OCI-LY7 (cell line): ENCODE measurements around the gene RAB20. TPM values are rescaled to one million over a fixed set of nuclear protein-coding genes. Genes with fewer than 3 reads are reported as not detected.

Experiments used
- BruUV-seq: library from RNA; stranded (reverse); fragments of 400-500 nt; replicated peaks from 2 replicates; lab custom pipeline; 2021; lab: Mats Ljungman, UMichigan
- CTCF ChIA-PET: fragments of 300-600 bp; sonication (Branson Sonifier 250); formaldehyde crosslinking; loops from one replicate; lab custom pipeline; 2022; ENCODE audit warnings: antibody characterized with exemption; ENCODE audit not compliant: unreplicated experiment; lab: Charles Lee
- POLR2A ChIA-PET: fragments of 300-600 bp; sonication (Branson Sonifier 250); formaldehyde crosslinking; loops from one replicate; lab custom pipeline; 2022; ENCODE audit warnings: antibody characterized with exemption; lab: Charles Lee
- DNase-seq: peaks from one replicate; pipeline ENCODE4 v3.0.0-alpha.2; 2015; ENCODE audit warnings: low spot score
- H2AFZ ChIP-seq: fragments of 200-600 bp; sonication (generic), shearing (Covaris generic); 2 replicates; pipeline ENCODE4 v1.6.1; 2014; ENCODE audit warnings: mild to moderate bottlenecking, antibody characterized with exemption, low read length, moderate library complexity
- H3K27ac ChIP-seq: fragments of 200-600 bp; sonication (generic); 2 replicates; pipeline ENCODE4 v1.5.1; 2014; ENCODE audit warnings: mixed run types, low read depth, mild to moderate bottlenecking, moderate library complexity, low read length, inconsistent platforms; ENCODE audit not compliant: poor library complexity, severe bottlenecking
- H3K36me3 ChIP-seq: fragments of 200-600 bp; sonication (generic); 2 replicates; pipeline ENCODE4 v1.6.1; 2014; ENCODE audit warnings: mild to moderate bottlenecking, antibody characterized with exemption, low read length, moderate library complexity, mixed read lengths; ENCODE audit not compliant: insufficient read depth
- H3K4me1 ChIP-seq: fragments of 200-600 bp; sonication (generic); 2 replicates; pipeline ENCODE4 v1.5.1; 2014; ENCODE audit warnings: mild to moderate bottlenecking, low read length; ENCODE audit not compliant: insufficient read depth, poor library complexity, severe bottlenecking
- H3K4me2 ChIP-seq: fragments of 200-600 bp; sonication (generic); 2 replicates; pipeline ENCODE4 v1.6.1; 2014; ENCODE audit warnings: mild to moderate bottlenecking, low read length
- H3K4me3 ChIP-seq: fragments of 200-600 bp; sonication (generic); 2 replicates; pipeline ENCODE4 v1.5.1; 2014; ENCODE audit warnings: mild to moderate bottlenecking, low read depth, low read length; ENCODE audit not compliant: poor library complexity, severe bottlenecking
- H3K79me2 ChIP-seq: fragments of 200-600 bp; sonication (generic); 2 replicates; pipeline ENCODE4 v1.6.1; 2016; ENCODE audit warnings: low read depth, mild to moderate bottlenecking, low read length, moderate library complexity, mixed read lengths; ENCODE audit not compliant: insufficient read depth
- H3K9me2 ChIP-seq: fragments of 200-600 bp; sonication (generic); 2 replicates; pipeline ENCODE4 v1.6.1; 2016; ENCODE audit warnings: mild to moderate bottlenecking, low read length, mixed read lengths; ENCODE audit not compliant: insufficient read depth
- H3K9me3 ChIP-seq: fragments of 200-600 bp; sonication (generic); 2 replicates; pipeline ENCODE4 v1.6.1; 2014; ENCODE audit warnings: mild to moderate bottlenecking, mixed run types, low read length, mixed read lengths
- H4K20me1 ChIP-seq: fragments of 200-600 bp; sonication (generic); 2 replicates; pipeline ENCODE4 v1.6.1; 2014; ENCODE audit warnings: mild to moderate bottlenecking, antibody characterized with exemption, low read length, moderate library complexity, mixed read lengths; ENCODE audit not compliant: insufficient read depth
- EZH2phosphoT487 ChIP-seq: fragments of 200-600 bp; sonication (generic); IDR thresholded peaks from 2 replicates; pipeline ENCODE4 v1.6.1; 2018; ENCODE audit warnings: low read depth, borderline replicate concordance, mild to moderate bottlenecking, mixed run types, antibody characterized with exemption, low read length, moderate library complexity, mixed read lengths
- intact Hi-C: fragments of 100-400 bp; cut with micrococcal nuclease; formaldehyde crosslinking; loops from one replicate; pipeline ENCODE4 v1.10.0; 2022; ENCODE audit not compliant: unreplicated experiment
- total RNA-seq, 2 experiments: library from RNA; depleted of rRNA in 1 of 2; stranded (reverse); fragments of >200 nt in 1 of 2; shearing (Covaris generic) in 1 of 2; gene quantifications; 2 replicates each; pipeline ENCODE4 v1.2.3, GENCODE V29; 2014 to 2022
- TF ChIP-seq, protein P1 (sequence below): fragments of 200-600 bp; sonication (generic); conservative IDR thresholded peaks from 2 replicates; pipeline ENCODE4 v1.5.1; 2014; ENCODE audit warnings: mild to moderate bottlenecking, antibody characterized with exemption, low read length, moderate library complexity, mixed read lengths

RAB20 gene
- total RNA-seq, 2 experiments from 2014 or later: not detected

DNA sequence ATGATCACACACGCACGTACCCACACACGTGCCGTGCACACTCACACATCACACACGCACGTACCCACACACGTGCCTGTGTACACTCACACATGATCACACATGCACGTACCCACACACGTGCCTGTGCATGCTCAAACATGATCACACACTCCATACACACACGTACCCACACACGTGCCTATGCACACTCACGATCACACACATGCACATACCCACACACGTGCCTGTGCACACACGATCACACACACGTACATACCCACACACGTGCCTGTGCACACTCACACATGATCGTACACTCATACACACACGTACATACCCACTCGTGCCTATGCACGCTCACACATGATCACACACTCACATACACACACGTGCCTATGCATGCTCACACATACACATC lies 86.8 kb downstream of the RAB20 start:
- no peak for DNase-seq
- Histone ChIP-seq H3K36me3 (no peaks in the 10 kb centered on the region), H3K4me3 (no peak overlapping the region), H3K4me1 (peaks cover 44% of the 10 kb centered on the region), H4K20me1 (no peaks in the 10 kb centered on the region), H3K79me2 (no peaks in the 10 kb centered on the region), H3K9me3 (no peaks in the 10 kb centered on the region), H3K9me2 (no peaks in the 10 kb centered on the region), H3K27ac (no peak overlapping the region), H3K4me2 (no peak overlapping the region), H2AFZ (no peak overlapping the region)
- no peak for TF ChIP-seq EZH2phosphoT487
- TF ChIP-seq, protein P1, sequence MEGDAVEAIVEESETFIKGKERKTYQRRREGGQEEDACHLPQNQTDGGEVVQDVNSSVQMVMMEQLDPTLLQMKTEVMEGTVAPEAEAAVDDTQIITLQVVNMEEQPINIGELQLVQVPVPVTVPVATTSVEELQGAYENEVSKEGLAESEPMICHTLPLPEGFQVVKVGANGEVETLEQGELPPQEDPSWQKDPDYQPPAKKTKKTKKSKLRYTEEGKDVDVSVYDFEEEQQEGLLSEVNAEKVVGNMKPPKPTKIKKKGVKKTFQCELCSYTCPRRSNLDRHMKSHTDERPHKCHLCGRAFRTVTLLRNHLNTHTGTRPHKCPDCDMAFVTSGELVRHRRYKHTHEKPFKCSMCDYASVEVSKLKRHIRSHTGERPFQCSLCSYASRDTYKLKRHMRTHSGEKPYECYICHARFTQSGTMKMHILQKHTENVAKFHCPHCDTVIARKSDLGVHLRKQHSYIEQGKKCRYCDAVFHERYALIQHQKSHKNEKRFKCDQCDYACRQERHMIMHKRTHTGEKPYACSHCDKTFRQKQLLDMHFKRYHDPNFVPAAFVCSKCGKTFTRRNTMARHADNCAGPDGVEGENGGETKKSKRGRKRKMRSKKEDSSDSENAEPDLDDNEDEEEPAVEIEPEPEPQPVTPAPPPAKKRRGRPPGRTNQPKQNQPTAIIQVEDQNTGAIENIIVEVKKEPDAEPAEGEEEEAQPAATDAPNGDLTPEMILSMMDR: no peak
- ChIA-PET CTCF (no interaction called here), POLR2A (no interaction called here)
- BruUV-seq: no TSS peak
- intact Hi-C loops: loop anchor here (5.0 kb wide), 2 partner anchors 143 to 238 kb away; partner anchors contain the start of genes ING1 and NAXD

Other genes with a start within 250 kb of the RAB20 start
- gene NAXD, start 53.8 kb upstream of the RAB20 start, total RNA-seq (2014; rRNA removed; shearing (Covaris generic)): 8.3 and 9.4 TPM in 2 replicates
- 12.5 and 13.8 TPM in 2 replicates for gene NAXD, start 53.8 kb upstream of the RAB20 start, total RNA-seq (2022)
- 45.0 and 50.9 TPM in 2 replicates for gene CARS2, start 144.4 kb upstream of the RAB20 start, total RNA-seq (2014; rRNA removed; shearing (Covaris generic))
- gene CARS2, start 144.4 kb upstream of the RAB20 start, total RNA-seq (2022): 47.3 and 48.3 TPM in 2 replicates
- 9.6 and 11.8 TPM in 2 replicates for gene ING1, start 152.0 kb upstream of the RAB20 start, total RNA-seq (2014; rRNA removed; shearing (Covaris generic))
- gene ING1, start 152.0 kb upstream of the RAB20 start, total RNA-seq (2022): 11.8 and 14.7 TPM in 2 replicates